ENCODE data around the gene BPIFB3.

The BPIFB3 gene

DNA sequence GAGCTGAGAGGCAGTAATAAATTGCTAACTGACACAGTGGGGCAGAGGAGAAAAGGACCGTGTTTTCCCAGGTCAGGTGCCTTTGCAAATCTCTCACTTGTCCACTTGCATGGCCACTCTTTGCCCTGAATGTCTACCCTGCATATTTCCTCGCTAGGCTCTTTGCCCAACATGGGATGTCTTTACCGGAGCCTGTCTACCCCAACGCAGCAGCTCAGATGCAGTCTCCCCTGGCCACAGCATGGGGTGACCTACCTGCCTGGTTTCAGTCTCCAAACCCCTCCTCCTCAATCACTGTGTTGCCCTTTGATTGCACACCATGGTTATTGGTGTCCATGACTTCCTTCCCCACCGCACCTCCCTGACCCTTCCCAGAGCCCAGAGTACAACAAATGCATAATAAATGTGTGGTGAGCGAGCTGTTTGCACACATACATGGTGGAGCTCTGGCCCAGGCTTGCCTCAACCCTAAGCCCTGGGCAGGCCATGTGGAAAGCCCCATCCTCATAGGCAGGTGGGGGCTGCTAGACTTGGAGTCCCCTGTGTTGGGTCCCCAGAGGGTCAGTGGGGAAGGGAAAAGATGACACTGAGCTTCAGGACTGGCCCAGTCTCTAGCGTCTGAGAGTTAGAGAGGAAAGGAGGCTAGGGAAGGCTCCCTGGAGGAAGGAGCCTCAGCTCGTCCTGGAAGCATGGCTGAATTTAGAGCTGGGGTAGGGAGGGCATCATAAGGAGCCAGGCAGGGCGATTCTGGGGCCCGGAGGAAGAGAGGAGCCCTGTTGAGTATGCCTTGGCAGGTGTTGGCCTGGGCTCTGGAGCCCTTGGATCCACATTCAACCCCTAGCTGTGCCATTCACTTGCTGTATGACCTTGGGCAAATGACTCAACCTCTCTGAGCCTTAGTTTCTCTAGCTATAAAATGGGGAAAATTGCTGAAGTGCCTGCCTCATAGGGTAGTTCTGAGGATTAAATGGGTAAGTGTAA is 26.6 kb upstream of the BPIFB3 start:
- Histone ChIP-seq H3K4me3 (ENCODE audit: low read length) (no peak overlapping the region), H3K9me3 (ENCODE audit: control insufficient read depth, low read depth, low read length) (no peaks in the 10 kb centered on the region), H3K36me3 (ENCODE audit: control insufficient read depth, low read depth, low read length) (no peaks in the 10 kb centered on the region), H3K27ac (ENCODE audit: low read length) (no peak overlapping the region), H3K9ac (ENCODE audit: low read length) (no peak overlapping the region), H3K4me1 (ENCODE audit: control insufficient read depth, low read depth, low read length) (no peaks in the 10 kb centered on the region), H3K27me3 (ENCODE audit: control insufficient read depth, insufficient read depth, low read length) (no peaks in the 10 kb centered on the region)

- no peak overlapping the region for H3K9ac ChIP-seq (ENCODE audit: low read length)
- no peaks in the 10 kb centered on the region for H3K36me3 ChIP-seq (ENCODE audit: control insufficient read depth, low read depth, low read length)
- no peaks in the 10 kb centered on the region for H3K4me1 ChIP-seq (ENCODE audit: control insufficient read depth, low read depth, low read length)
- H3K27me3 ChIP-seq (ENCODE audit: control insufficient read depth, insufficient read depth, low read length): no peaks in the 10 kb centered on the region
- H3K9me3 ChIP-seq (ENCODE audit: control insufficient read depth, low read depth, low read length): no peaks in the 10 kb centered on the region
- H3K4me3 ChIP-seq (ENCODE audit: low read length): no peak overlapping the region
- H3K27ac ChIP-seq (ENCODE audit: low read length): no peak overlapping the region
Measured at GRCh38 chr20:33027769-33028751, 25.6 kb upstream of the BPIFB3 start.

- Histone ChIP-seq H3K27ac (ENCODE audit: low read length) (no peak overlapping the region), H3K9ac (ENCODE audit: low read length) (no peak overlapping the region), H3K27me3 (ENCODE audit: control insufficient read depth, insufficient read depth, low read length) (no peaks in the 10 kb centered on the region), H3K4me3 (ENCODE audit: low read length) (no peak overlapping the region), H3K9me3 (ENCODE audit: control insufficient read depth, low read depth, low read length) (no peaks in the 10 kb centered on the region), H3K36me3 (ENCODE audit: control insufficient read depth, low read depth, low read length) (no peaks in the 10 kb centered on the region), H3K4me1 (ENCODE audit: control insufficient read depth, low read depth, low read length) (no peaks in the 10 kb centered on the region)
Measured at GRCh38 chr20:33028875-33029274, 24.8 kb upstream of the BPIFB3 start.

DNA sequence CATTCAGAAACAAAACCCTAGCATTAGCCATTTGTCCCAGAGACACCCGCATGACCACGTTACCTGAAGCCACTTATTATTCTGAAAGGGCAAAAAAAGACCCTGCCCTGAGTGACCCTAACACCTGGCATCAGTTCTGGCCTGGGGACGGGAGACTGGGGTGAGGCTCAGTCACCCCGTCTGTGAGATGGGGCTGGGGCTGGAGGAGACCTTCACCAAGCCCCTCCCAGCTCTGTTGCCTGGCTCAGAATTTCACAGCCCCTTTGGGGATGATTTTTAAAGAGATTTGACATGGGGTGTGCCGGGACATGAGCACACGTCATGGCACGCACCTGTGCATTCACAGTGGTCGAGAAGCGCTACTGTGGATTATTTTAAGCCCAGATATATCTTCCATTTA is 23.6 kb upstream of the BPIFB3 start:
- Histone ChIP-seq H3K27ac (ENCODE audit: low read length) (no peak overlapping the region), H3K4me1 (ENCODE audit: control insufficient read depth, low read depth, low read length) (no peaks in the 10 kb centered on the region), H3K27me3 (ENCODE audit: control insufficient read depth, insufficient read depth, low read length) (no peaks in the 10 kb centered on the region), H3K9me3 (ENCODE audit: control insufficient read depth, low read depth, low read length) (no peaks in the 10 kb centered on the region), H3K9ac (ENCODE audit: low read length) (no peak overlapping the region), H3K36me3 (ENCODE audit: control insufficient read depth, low read depth, low read length) (no peaks in the 10 kb centered on the region), H3K4me3 (ENCODE audit: low read length) (no peak overlapping the region)

GRCh38 chr20:33030569-33030968 is 23.1 kb upstream of the BPIFB3 start:
- no peaks in the 10 kb centered on the region for H3K9me3 ChIP-seq (ENCODE audit: control insufficient read depth, low read depth, low read length)
- H3K9ac ChIP-seq (ENCODE audit: low read length): no peak overlapping the region
- no peaks in the 10 kb centered on the region for H3K4me1 ChIP-seq (ENCODE audit: control insufficient read depth, low read depth, low read length)
- H3K4me3 ChIP-seq (ENCODE audit: low read length): no peak overlapping the region
- H3K36me3 ChIP-seq (ENCODE audit: control insufficient read depth, low read depth, low read length): no peaks in the 10 kb centered on the region
- H3K27me3 ChIP-seq (ENCODE audit: control insufficient read depth, insufficient read depth, low read length): no peaks in the 10 kb centered on the region
- H3K27ac ChIP-seq (ENCODE audit: low read length): no peak overlapping the region

DNA sequence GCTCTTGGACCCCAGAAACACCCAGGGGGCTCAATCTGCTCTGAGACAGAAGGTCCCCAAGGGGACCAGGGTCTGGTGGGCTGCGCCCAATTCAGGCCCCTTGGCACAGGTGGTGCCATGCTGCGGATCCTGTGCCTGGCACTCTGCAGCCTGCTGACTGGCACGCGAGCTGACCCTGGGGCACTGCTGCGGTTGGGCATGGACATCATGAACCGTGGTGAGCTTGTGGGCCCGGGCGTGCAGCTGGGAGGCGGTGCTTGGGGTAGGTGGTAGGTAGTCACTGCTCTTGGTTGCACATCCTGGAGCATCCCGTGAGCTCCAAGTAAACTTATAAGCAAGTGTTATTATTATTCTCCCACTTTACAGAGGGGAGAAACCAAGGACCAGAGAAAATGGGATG is 22.2 kb upstream of the BPIFB3 start, which contains the start of gene BPIFB6:
BPIFB6 (plus strand) TSS at position 118 of the 400 bp plus-strand sequence; CDS start at position 118, 0 bp downstream.
- Histone ChIP-seq H3K9ac (ENCODE audit: low read length) (no peak within 1 kb of the TSS), H3K4me3 (ENCODE audit: low read length) (no peak within 1 kb of the TSS), H3K27me3 (ENCODE audit: control insufficient read depth, insufficient read depth, low read length) (no peaks in the 10 kb centered on the region), H3K27ac (ENCODE audit: low read length) (no peak within 1 kb of the TSS), H3K4me1 (ENCODE audit: control insufficient read depth, low read depth, low read length) (no peaks in the 10 kb centered on the region), H3K9me3 (ENCODE audit: control insufficient read depth, low read depth, low read length) (no peaks in the 10 kb centered on the region), H3K36me3 (ENCODE audit: control insufficient read depth, low read depth, low read length) (no peaks in the 10 kb centered on the region)

- H3K4me3 ChIP-seq (ENCODE audit: low read length): no peak overlapping the region
- H3K27me3 ChIP-seq (ENCODE audit: control insufficient read depth, insufficient read depth, low read length): no peaks in the 10 kb centered on the region
- no peak overlapping the region for H3K27ac ChIP-seq (ENCODE audit: low read length)
- H3K9ac ChIP-seq (ENCODE audit: low read length): no peak overlapping the region
- no peaks in the 10 kb centered on the region for H3K4me1 ChIP-seq (ENCODE audit: control insufficient read depth, low read depth, low read length)
- no peaks in the 10 kb centered on the region for H3K9me3 ChIP-seq (ENCODE audit: control insufficient read depth, low read depth, low read length)
- no peaks in the 10 kb centered on the region for H3K36me3 ChIP-seq (ENCODE audit: control insufficient read depth, low read depth, low read length)
Measured at GRCh38 chr20:33032555-33032954, 21.1 kb upstream of the BPIFB3 start.

- Histone ChIP-seq H3K9ac (ENCODE audit: low read length) (no peak overlapping the region), H3K27ac (ENCODE audit: low read length) (no peak overlapping the region), H3K36me3 (ENCODE audit: control insufficient read depth, low read depth, low read length) (no peaks in the 10 kb centered on the region), H3K9me3 (ENCODE audit: control insufficient read depth, low read depth, low read length) (no peaks in the 10 kb centered on the region), H3K27me3 (ENCODE audit: control insufficient read depth, insufficient read depth, low read length) (no peaks in the 10 kb centered on the region), H3K4me1 (ENCODE audit: control insufficient read depth, low read depth, low read length) (no peaks in the 10 kb centered on the region), H3K4me3 (ENCODE audit: low read length) (no peak overlapping the region)
Measured at GRCh38 chr20:33033381-33033780, 20.3 kb upstream of the BPIFB3 start.

DNA sequence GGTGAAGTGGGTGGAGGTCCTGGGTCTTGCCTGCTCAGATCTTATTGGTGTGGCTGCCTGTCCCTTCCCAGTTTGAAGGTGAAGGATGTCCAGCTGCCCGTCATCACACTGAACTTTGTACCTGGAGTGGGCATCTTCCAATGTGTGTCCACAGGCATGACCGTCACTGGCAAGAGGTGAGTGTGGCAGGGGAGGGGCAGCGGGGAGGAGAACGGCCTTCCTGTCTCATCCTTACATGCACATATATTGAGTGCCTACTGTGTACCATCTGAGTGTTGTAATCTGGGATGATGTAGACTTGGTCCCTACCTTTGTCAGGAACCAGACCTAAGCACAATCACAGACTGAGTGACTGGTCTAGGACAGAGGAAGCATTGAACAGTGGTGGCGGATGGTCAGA is 19.6 kb upstream of the BPIFB3 start:
- Histone ChIP-seq H3K4me1 (ENCODE audit: control insufficient read depth, low read depth, low read length) (no peaks in the 10 kb centered on the region), H3K9me3 (ENCODE audit: control insufficient read depth, low read depth, low read length) (no peaks in the 10 kb centered on the region), H3K9ac (ENCODE audit: low read length) (no peak overlapping the region), H3K27ac (ENCODE audit: low read length) (no peak overlapping the region), H3K4me3 (ENCODE audit: low read length) (no peak overlapping the region), H3K36me3 (ENCODE audit: control insufficient read depth, low read depth, low read length) (no peaks in the 10 kb centered on the region), H3K27me3 (ENCODE audit: control insufficient read depth, insufficient read depth, low read length) (no peaks in the 10 kb centered on the region)

- Histone ChIP-seq H3K36me3 (ENCODE audit: control insufficient read depth, low read depth, low read length) (no peaks in the 10 kb centered on the region), H3K27ac (ENCODE audit: low read length) (no peak overlapping the region), H3K9ac (ENCODE audit: low read length) (no peak overlapping the region), H3K4me1 (ENCODE audit: control insufficient read depth, low read depth, low read length) (no peaks in the 10 kb centered on the region), H3K4me3 (ENCODE audit: low read length) (no peak overlapping the region), H3K27me3 (ENCODE audit: control insufficient read depth, insufficient read depth, low read length) (no peaks in the 10 kb centered on the region), H3K9me3 (ENCODE audit: control insufficient read depth, low read depth, low read length) (no peaks in the 10 kb centered on the region)
Measured at GRCh38 chr20:33034901-33035492, 18.7 kb upstream of the BPIFB3 start.

- H3K9me3 ChIP-seq (ENCODE audit: control insufficient read depth, low read depth, low read length): no peaks in the 10 kb centered on the region
- H3K4me1 ChIP-seq (ENCODE audit: control insufficient read depth, low read depth, low read length): no peaks in the 10 kb centered on the region
- H3K27me3 ChIP-seq (ENCODE audit: control insufficient read depth, insufficient read depth, low read length): no peaks in the 10 kb centered on the region
- H3K9ac ChIP-seq (ENCODE audit: low read length): no peak overlapping the region
- H3K27ac ChIP-seq (ENCODE audit: low read length): no peak overlapping the region
- no peaks in the 10 kb centered on the region for H3K36me3 ChIP-seq (ENCODE audit: control insufficient read depth, low read depth, low read length)
- no peak overlapping the region for H3K4me3 ChIP-seq (ENCODE audit: low read length)
Measured at GRCh38 chr20:33037456-33037855, 16.2 kb upstream of the BPIFB3 start.
